ENCODE results near the gene MYH7. TPM values are rescaled to one million over a fixed set of nuclear protein-coding genes. Genes with fewer than 3 reads are reported as not detected.

The MYH7 gene
- polyA plus RNA-seq, 2 of the 4 experiments (the other 2 are of a cell fraction), result not detected

GRCh38 chr14:23432102-23432925 lies 3.1 kb downstream of the MYH7 start (continued):
- no peak for TF ChIP-seq PBX3 (IDR thresholded peaks at IDR 0.05)
- TF ChIP-seq POLR2A (IDR thresholded peaks at IDR 0.05; ENCODE audit: low read length), result no peak

GRCh38 chr14:23431486-23431885 lies 4.0 kb downstream of the MYH7 start:
- no peak overlapping the region for H3K4me2 ChIP-seq
- no peak overlapping the region for H3K4me3 ChIP-seq
- H3K9me3 ChIP-seq, result no peaks in the 10 kb centered on the region
- ATAC-seq (no peak), DNase-seq (ENCODE audit: low read depth in 1 of 2, low spot score in 1 of 2) (no peak), FAIRE-seq (no peak)
- POLR2A ChIA-PET, result no interaction called here
- no peaks in the 10 kb centered on the region for H3K4me1 ChIP-seq
- no peak for TF ChIP-seq REST (IDR thresholded peaks at IDR 0.05)
- WGBS (ENCODE audit: missing lambda C conversion rate), result 47% methylated on average over 10 of the region's 10 CpGs
- CTCF ChIA-PET, result no interaction called here
- no peak overlapping the region for H3K27ac ChIP-seq

GRCh38 chr14:23430723-23431085 lies 4.8 kb downstream of the MYH7 start:
- no peaks in the 10 kb centered on the region for H3K9me3 ChIP-seq
- H3K4me1 ChIP-seq, result no peaks in the 10 kb centered on the region
- ChIA-PET CTCF (interaction anchor here (0.8 to 1.4 kb wide), 2 partner anchors 51 to 68 kb away, joined by 3 read pairs; no protein-coding TSS in a partner anchor), POLR2A (no interaction called here)
- no peak overlapping the region for H3K4me2 ChIP-seq
- WGBS (ENCODE audit: missing lambda C conversion rate), result 0% methylated on average over 2 of the region's 2 CpGs
- FAIRE-seq, result no peak
- H3K27ac ChIP-seq, result no peak overlapping the region
- DNase-seq (ENCODE audit: low read depth in 1 of 2, low spot score in 1 of 2), result no peak
- TF ChIP-seq MAX (IDR thresholded peaks at IDR 0.05) (no peak), FOSB (CRISPR knock-in tag; IDR thresholded peaks at IDR 0.05) (no peak), ELK1 (IDR thresholded peaks at IDR 0.05; ENCODE audit: low read depth, low read length) (no peak), HEYL (CRISPR knock-in tag; IDR thresholded peaks at IDR 0.05) (no peak), E2F6 (IDR thresholded peaks at IDR 0.05; ENCODE audit: borderline replicate concordance, low read depth) (no peak), HOXB5 (CRISPR knock-in tag; IDR thresholded peaks at IDR 0.05) (no peak), RFX5 (IDR thresholded peaks at IDR 0.05) (no peak), ZSCAN20 (CRISPR knock-in tag; IDR thresholded peaks at IDR 0.05) (no peak), HOXA7 (CRISPR knock-in tag; IDR thresholded peaks at IDR 0.05) (no peak), CBX2 (IDR thresholded peaks at IDR 0.05; ENCODE audit: borderline replicate concordance, low read depth) (no peak), BHLHE40 (IDR thresholded peaks at IDR 0.05; ENCODE audit: low read depth, low read length) (no peak), BCL3 (IDR thresholded peaks at IDR 0.05) (no peak), JUNB (IDR thresholded peaks at IDR 0.05) (no peak), EHMT2 (IDR thresholded peaks at IDR 0.05; ENCODE audit: low read depth) (no peak), CHD4 (IDR thresholded peaks at IDR 0.05; ENCODE audit: borderline replicate concordance) (no peak), MYC (IDR thresholded peaks at IDR 0.05; ENCODE audit: borderline replicate concordance, low read length) (no peak), NR3C1 (IDR thresholded peaks at IDR 0.05) (no peak), HOXB13 (CRISPR knock-in tag; IDR thresholded peaks at IDR 0.05; ENCODE audit: low read depth) (no peak)
- H3K4me3 ChIP-seq, result no peak overlapping the region
- ATAC-seq, result no peak

Data from A549 (cell line).